Caki2 (cell line): Measurements from ENCODE around the gene CLEC2D. TPM values are rescaled to one million over a fixed set of nuclear protein-coding genes. Genes with fewer than 3 reads are reported as not detected.
"Not testable (repeated sequence)": the region's sequence is repeated elsewhere in the genome, so short reads cannot be mapped to it uniquely, and the experiment has no call there.

ENCODE experiments used
- DNase-seq: peaks from one replicate; pipeline ENCODE4 v3.0.0-alpha.2; 2015; ENCODE audit warnings: low read depth
- in situ Hi-C: cut with HindIII; loops from 2 replicates; pipeline ENCODE4 v1.10.0; 2016; ENCODE audit warnings: low sequenced_read_pairs, low pct_unique_long_range_greater_than_20kb, mixed read lengths
- total RNA-seq: library from RNA; depleted of rRNA; stranded (reverse); fragments of >200 nt; shearing (Covaris generic); gene quantifications from 2 replicates; pipeline ENCODE4 v1.2.3, GENCODE V29; 2014; ENCODE audit warnings: low replicate concordance

Gene CLEC2D
- total RNA-seq, 1 experiment from 2014 or later, result 1.8 TPM

GRCh38 chr12:9695150-9695549 lies 25.6 kb downstream of the CLEC2D start:
- in situ Hi-C loops, DNase-seq: not testable (repeated sequence)

- DNase-seq, in situ Hi-C loops: not testable (repeated sequence)
Measured at GRCh38 chr12:9695661-9696060, 26.1 kb downstream of the CLEC2D start.

GRCh38 chr12:9697619-9698018 lies 28.1 kb downstream of the CLEC2D start:
- in situ Hi-C loops, result no loop called here
- DNase-seq, result no peak

DNA sequence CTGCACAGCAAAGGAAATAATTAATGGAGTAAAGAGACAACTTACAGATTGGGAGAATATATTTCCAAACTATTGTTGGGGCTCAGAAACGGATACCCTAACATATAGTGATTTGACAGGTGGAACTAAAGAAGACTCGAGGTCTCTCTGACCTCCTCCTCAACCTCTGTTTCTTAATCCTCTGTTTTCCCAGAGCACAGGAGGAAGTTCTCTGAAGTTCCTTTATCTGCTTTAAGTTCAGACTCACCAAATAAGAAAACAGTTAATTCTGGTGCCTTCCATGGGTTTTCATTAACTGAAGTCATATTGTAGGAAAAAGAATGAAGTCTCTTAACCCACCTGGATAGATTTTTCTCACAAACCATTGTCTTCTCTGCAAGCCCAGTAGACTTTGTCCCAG lies 29.2 kb downstream of the CLEC2D start:
- DNase-seq, result no peak
- in situ Hi-C loops, result no loop called here

DNA sequence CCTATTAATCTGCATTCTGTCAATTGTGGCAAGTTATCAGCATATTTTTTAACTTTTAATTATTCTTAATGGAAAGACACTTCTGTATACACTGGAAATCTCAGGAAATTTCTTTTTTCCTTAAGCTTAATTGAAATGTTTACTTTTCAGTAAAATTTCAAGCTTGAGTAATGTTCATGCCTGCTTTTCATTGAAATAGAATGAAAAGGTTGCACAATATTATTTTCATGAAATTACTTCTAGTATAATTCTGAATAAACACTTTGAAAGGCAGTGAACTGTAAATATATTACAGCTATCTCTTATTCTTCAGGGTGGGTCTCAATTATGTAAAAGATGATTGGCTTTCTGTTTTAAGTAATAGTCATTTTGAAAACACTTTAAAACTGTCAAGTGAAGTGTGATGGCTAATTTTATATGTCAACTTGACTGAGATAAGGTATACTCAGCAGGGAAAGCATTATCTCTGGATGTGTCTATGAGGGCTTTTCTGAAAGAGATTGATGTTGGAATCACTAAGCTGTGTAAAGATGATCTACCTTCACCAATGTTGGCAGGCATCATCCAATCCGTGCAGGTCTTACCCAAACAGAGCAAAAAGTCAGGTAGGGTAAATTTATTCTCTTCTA lies 29.9 kb downstream of the CLEC2D start:
- DNase-seq, result no peak
- in situ Hi-C loops, result no loop called here

- in situ Hi-C loops, result no loop called here
- DNase-seq, result no peak
Measured at GRCh38 chr12:9699898-9700605, 30.5 kb downstream of the CLEC2D start.

- in situ Hi-C loops, result no loop called here
Measured at GRCh38 chr12:9700606-9700956, 31.1 kb downstream of the CLEC2D start.

GRCh38 chr12:9701380-9702154 lies 32.1 kb downstream of the CLEC2D start:
- no peak for DNase-seq
- in situ Hi-C loops, result no loop called here

More at GRCh38 chr12:9700606-9700956, 31.1 kb downstream of the CLEC2D start:
- DNase-seq, result no peak

DNA sequence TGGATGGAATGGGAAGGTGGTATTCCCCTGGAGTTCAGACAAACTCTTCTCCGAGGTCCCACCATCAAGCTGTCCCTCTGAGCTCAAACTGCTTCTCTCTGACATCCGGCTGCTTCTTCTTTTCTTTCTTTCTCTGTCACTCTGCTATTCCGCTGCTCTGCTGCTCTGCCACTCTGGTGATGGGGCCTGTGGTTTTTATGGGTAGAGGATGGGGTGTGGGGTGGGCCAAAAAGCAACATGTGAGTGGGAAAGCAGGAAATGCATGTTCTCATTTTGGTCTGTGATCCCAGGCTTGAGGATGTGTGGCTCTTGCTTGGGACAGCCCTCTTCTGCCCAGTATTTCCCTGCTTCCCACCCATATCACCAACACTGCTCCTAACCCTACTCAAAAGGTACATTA lies 32.7 kb downstream of the CLEC2D start:
- DNase-seq, result no peak
- in situ Hi-C loops, result no loop called here

GRCh38 chr12:9704561-9704960 lies 35.0 kb downstream of the CLEC2D start:
- in situ Hi-C loops, DNase-seq: not testable (repeated sequence)

GRCh38 chr12:9706086-9706685 lies 36.7 kb downstream of the CLEC2D start:
- no peak for DNase-seq
- in situ Hi-C loops, result no loop called here

DNA sequence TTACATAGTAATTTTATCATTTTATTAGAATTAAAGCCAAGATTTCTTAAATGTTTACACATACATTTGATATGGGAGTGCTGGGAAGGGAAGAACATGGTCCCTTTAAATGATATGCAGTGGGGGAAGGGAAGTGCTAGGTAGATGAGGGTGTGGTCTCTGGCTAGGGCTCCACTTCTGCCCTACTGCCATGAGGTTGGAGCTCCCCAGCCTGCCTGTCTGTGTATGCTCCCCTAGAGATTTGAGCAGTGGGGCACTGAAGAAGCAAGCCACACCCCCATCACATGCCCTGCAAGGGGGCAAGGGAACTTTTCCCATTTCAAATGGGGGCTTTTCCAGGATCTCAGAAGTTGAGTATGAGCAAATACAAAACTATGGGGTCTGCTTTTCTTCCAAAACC lies 37.8 kb downstream of the CLEC2D start:
- in situ Hi-C loops, result no loop called here
- DNase-seq, result no peak

DNA sequence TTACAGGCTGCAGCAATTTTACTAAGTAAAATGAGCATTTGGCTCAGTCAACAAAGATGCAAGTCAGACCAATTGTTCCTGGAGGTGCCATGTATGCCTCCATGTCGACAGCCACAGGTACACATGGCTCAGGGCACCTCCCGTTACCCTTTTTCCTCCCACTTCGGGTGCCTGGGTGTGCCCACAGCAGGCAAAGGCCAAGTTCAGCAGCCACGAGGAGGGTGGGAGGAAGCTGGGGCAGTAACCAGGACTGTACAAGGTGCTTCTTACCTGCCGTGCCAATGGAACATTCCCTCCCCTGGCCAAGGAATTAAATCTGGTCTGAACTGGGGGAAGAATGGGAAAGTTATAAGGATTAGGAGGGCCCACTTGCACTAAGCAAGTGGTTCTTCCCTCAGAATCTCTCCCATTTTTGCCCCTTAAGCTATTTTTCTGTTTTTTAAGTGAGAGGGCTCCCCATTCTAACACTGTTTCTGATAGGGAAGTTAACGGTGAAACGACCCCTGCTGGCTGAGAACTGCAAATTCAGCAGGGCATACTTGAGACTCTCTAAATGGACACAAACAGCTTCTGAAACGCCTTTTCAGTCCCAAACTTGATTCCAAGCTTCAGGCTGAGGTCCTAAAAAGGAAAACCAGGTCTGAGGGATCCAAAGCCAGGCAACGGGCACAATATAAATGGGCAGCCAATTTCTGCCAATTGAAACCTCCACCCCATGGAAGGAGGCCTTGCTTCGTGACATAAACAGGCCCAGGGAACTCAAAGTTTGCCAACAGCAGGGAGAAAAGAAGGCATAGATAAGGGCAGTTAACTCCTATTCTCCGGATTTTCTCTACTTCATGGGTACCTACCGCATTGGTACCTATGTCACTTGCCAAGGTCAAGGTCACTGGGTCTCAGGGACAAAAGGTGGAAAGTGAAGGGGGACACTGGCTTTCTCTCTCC lies 38.6 kb downstream of the CLEC2D start:
- peak; percentile 19 for DNase-seq
- in situ Hi-C loops, result no loop called here

GRCh38 chr12:9708853-9709252 lies 39.3 kb downstream of the CLEC2D start:
- in situ Hi-C loops, result no loop called here
- no peak for DNase-seq

DNA sequence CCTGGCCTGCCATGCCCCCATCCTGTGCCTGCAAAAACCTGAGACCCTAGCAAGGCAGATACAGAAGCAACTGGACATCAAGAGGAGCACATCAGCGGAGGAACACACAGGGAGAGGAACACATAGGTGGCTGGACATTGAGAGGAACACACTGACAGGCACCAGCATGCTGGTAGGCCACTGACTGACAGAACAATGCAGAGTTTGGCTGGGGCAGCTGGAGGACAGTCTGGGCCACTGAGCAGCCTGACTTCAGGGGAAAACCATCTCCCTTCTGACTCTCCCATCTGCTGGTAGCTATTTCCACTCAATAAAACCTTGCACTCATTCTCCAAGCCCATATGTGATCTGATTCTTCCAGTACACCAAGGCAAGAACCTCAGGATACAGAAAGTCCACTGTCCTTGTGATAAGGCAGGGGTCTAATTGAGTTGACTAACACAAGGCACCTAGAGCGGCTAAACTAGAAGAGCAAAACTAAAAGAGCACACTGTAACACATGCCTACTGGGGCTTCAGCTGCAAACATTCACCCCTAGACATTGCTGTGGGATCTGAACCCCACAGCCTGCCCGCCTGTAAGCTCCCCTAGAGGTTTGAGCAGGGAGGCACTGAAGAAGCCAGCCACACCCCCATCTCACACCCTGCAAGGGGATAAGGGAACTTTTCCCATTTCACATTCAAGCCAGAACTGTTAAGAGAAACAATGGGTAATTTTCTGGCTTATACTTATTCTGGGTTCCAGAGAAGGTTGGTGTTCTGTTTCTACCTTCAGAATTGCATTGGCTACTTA lies 41.3 kb downstream of the CLEC2D start:
- no peak for DNase-seq
- in situ Hi-C loops, result no loop called here

- in situ Hi-C loops, result no loop called here
- no peak for DNase-seq
Measured at GRCh38 chr12:9711664-9712063, 42.2 kb downstream of the CLEC2D start.

- in situ Hi-C loops, DNase-seq: not testable (repeated sequence)
Measured at GRCh38 chr12:9713032-9713558, 43.6 kb downstream of the CLEC2D start.
